WTC11 (cell line): ENCODE results near the gene VAV2. TPM values are rescaled to one million over a fixed set of nuclear protein-coding genes. Genes with fewer than 3 reads are reported as not detected.

Source experiments
- ATAC-seq: fragments of 200-7000 bp; cut with Tn5 transposase; 2 replicates; pipeline ENCODE4 v1.10.0; 2021; ENCODE audit warnings: mild to moderate bottlenecking, moderate library complexity
- CTCF ChIA-PET: fragments of 300-600 bp; sonication (Branson Sonifier 250); formaldehyde crosslinking; loops from one replicate; lab custom pipeline; 2021; ENCODE audit warnings: antibody characterized with exemption; lab: Charles Lee
- POLR2A ChIA-PET: fragments of 350-600 bp; sonication (Branson Sonifier 250); formaldehyde crosslinking; loops from one replicate; lab custom pipeline; 2021; ENCODE audit warnings: antibody characterized with exemption; lab: Charles Lee
- DNase-seq: peaks from one replicate; pipeline ENCODE4 v3.0.0; 2021; ENCODE audit warnings: low spot score
- H3K27ac Mint-ChIP-seq: 2 replicates; pipeline ENCODE4 v1.8.0; 2021; ENCODE audit warnings: mixed read lengths
- H3K27me3 Mint-ChIP-seq: 2 replicates; pipeline ENCODE4 v1.8.0; 2021; ENCODE audit warnings: low read depth, mild to moderate bottlenecking, moderate library complexity, mixed read lengths
- H3K36me3 Mint-ChIP-seq: 2 replicates; pipeline ENCODE4 v1.8.0; 2021; ENCODE audit warnings: mixed read lengths
- H3K4me1 Mint-ChIP-seq: 2 replicates; pipeline ENCODE4 v1.8.0; 2022; ENCODE audit warnings: mixed read lengths
- H3K4me3 Mint-ChIP-seq: 2 replicates; pipeline ENCODE4 v1.8.0; 2021; ENCODE audit warnings: mild to moderate bottlenecking, moderate library complexity, mixed read lengths
- H3K9me3 Mint-ChIP-seq: 2 replicates; pipeline ENCODE4 v1.8.0; 2021; ENCODE audit warnings: mixed read lengths
- AFF4 ChIP-seq: sonication (generic); formaldehyde crosslinking; IDR thresholded peaks from 2 replicates; pipeline ENCODE4 v1.8.1; 2023; ENCODE audit warnings: mild to moderate bottlenecking, missing genetic modification reagents, borderline replicate concordance
- ATF2 ChIP-seq: sonication (generic); formaldehyde crosslinking; IDR thresholded peaks from 2 replicates; pipeline ENCODE4 v1.8.1; 2022; ENCODE audit warnings: low read depth, missing genetic modification reagents, borderline replicate concordance
- ATF6 ChIP-seq: sonication (generic); formaldehyde crosslinking; IDR thresholded peaks from 2 replicates; pipeline ENCODE4 v1.8.1; 2023; ENCODE audit warnings: mild to moderate bottlenecking, missing genetic modification reagents
- ERG ChIP-seq: fragments of 250-450 bp; sonication (Bioruptor Pico); IDR thresholded peaks from 2 replicates; pipeline ENCODE4 v1.8.0; 2021; ENCODE audit warnings: mild to moderate bottlenecking
- GABPB1 ChIP-seq: sonication (generic); formaldehyde crosslinking; IDR thresholded peaks from 2 replicates; pipeline ENCODE4 v1.8.1; 2023; ENCODE audit warnings: mild to moderate bottlenecking, missing genetic modification reagents
- GRHL2 ChIP-seq: fragments of 250-450 bp; sonication (Bioruptor Pico); IDR thresholded peaks from 2 replicates; pipeline ENCODE4 v1.8.0; 2022; ENCODE audit warnings: mild to moderate bottlenecking, moderate library complexity; ENCODE audit not compliant: insufficient replicate concordance, severe bottlenecking
- HMGA2 ChIP-seq: fragments of 250-450 bp; sonication (Bioruptor Pico); IDR thresholded peaks from 2 replicates; pipeline ENCODE4 v1.4.0; 2021; ENCODE audit warnings: mild to moderate bottlenecking, moderate library complexity
- KAT7 ChIP-seq: sonication (generic); formaldehyde crosslinking; IDR thresholded peaks from 2 replicates; pipeline ENCODE4 v1.8.1; 2023; ENCODE audit warnings: missing genetic modification reagents, mild to moderate bottlenecking, borderline replicate concordance
- NFE2L1 ChIP-seq: sonication (generic); formaldehyde crosslinking; IDR thresholded peaks from 2 replicates; pipeline ENCODE4 v1.8.1; 2023; ENCODE audit warnings: missing genetic modification reagents
- PRRX2 ChIP-seq: fragments of 250-450 bp; sonication (Bioruptor Pico); IDR thresholded peaks from 2 replicates; pipeline ENCODE4 v1.8.0; 2021; ENCODE audit warnings: mild to moderate bottlenecking
- SMAD4 ChIP-seq: sonication (generic); formaldehyde crosslinking; IDR thresholded peaks from 2 replicates; pipeline ENCODE4 v1.8.0; 2022; ENCODE audit warnings: mild to moderate bottlenecking, missing genetic modification reagents
- SP1 ChIP-seq: sonication (generic); formaldehyde crosslinking; conservative IDR thresholded peaks from 2 replicates; pipeline ENCODE4 v1.8.1; 2022; ENCODE audit warnings: missing genetic modification reagents
- STAT6 ChIP-seq: sonication (generic); formaldehyde crosslinking; conservative IDR thresholded peaks from 2 replicates; pipeline ENCODE4 v1.8.1; 2023; ENCODE audit warnings: mild to moderate bottlenecking, low read depth, missing genetic modification reagents, moderate library complexity
- TCF7 ChIP-seq: sonication (generic); formaldehyde crosslinking; IDR thresholded peaks from 2 replicates; pipeline ENCODE4 v1.8.0; 2022; ENCODE audit warnings: mild to moderate bottlenecking, low read depth, missing genetic modification reagents, moderate library complexity
- ZNF219 ChIP-seq: sonication (generic); formaldehyde crosslinking; IDR thresholded peaks from 2 replicates; pipeline ENCODE4 v1.8.0; 2023; ENCODE audit warnings: missing genetic modification reagents, mild to moderate bottlenecking, borderline replicate concordance
- ZNF232 ChIP-seq: sonication (generic); formaldehyde crosslinking; IDR thresholded peaks from 2 replicates; pipeline ENCODE4 v1.8.0; 2022; ENCODE audit warnings: mild to moderate bottlenecking, missing genetic modification reagents
- total RNA-seq: library from RNA; stranded (reverse); gene quantifications from 3 replicates; pipeline ENCODE4 v1.2.3, GENCODE V29; 2021

The VAV2 gene
- total RNA-seq, 1 experiment from 2014 or later: 39.7 TPM

GRCh38 chr9:133788045-133788818 lies 203.9 kb downstream of the VAV2 start (continued):
- TF ChIP-seq ATF6 (CRISPR knock-in tag) (no peak), NFE2L1 (CRISPR knock-in tag) (no peak), ATF2 (no peak)
- TF ChIP-seq, all 79 proteins: peak for 0

- Mint-ChIP-seq H3K36me3 (peaks cover 14% of the 10 kb centered on the region; the same call in 1 of the 2 replicates), H3K4me1 (no peaks in the 10 kb centered on the region), H3K27ac (no peak overlapping the region), H3K27me3 (no peaks in the 10 kb centered on the region), H3K4me3 (no peak overlapping the region), H3K9me3 (no peaks in the 10 kb centered on the region)
- POLR2A ChIA-PET: no interaction called here
- ATAC-seq: peak; percentile 98
- TF ChIP-seq AFF4: no peak
- DNase-seq: peak; percentile 73
- CTCF ChIA-PET: interaction anchor here (0.6 to 2.5 kb wide), 8 partner anchors 19 to 518 kb away, joined by 4 to 18 read pairs (median 6); no protein-coding TSS in a partner anchor
Measured at GRCh38 chr9:133787754-133788025, 204.4 kb downstream of the VAV2 start.

- Mint-ChIP-seq H3K27me3 (no peaks in the 10 kb centered on the region), H3K4me1 (no peaks in the 10 kb centered on the region), H3K4me3 (no peak overlapping the region), H3K36me3 (peaks cover 12% of the 10 kb centered on the region; the same call in 1 of the 2 replicates), H3K27ac (no peak overlapping the region), H3K9me3 (no peaks in the 10 kb centered on the region)
- no peak for ATAC-seq
- DNase-seq: no peak
- CTCF ChIA-PET: interaction anchor here (0.6 to 2.5 kb wide), 7 partner anchors 18 to 518 kb away, joined by 4 to 18 read pairs (median 6); no protein-coding TSS in a partner anchor
- POLR2A ChIA-PET: no interaction called here
- TF ChIP-seq GRHL2: no peak
- no peak for TF ChIP-seq STAT6
- no peak for TF ChIP-seq SP1 (CRISPR knock-in tag)
- no peak for TF ChIP-seq ZNF232 (CRISPR knock-in tag)
- TF ChIP-seq ERG: no peak
- no peak for TF ChIP-seq SMAD4 (CRISPR knock-in tag)
- no peak for TF ChIP-seq GABPB1 (CRISPR knock-in tag)
- no peak for TF ChIP-seq HMGA2 (CRISPR knock-in tag)
- TF ChIP-seq PRRX2 (CRISPR knock-in tag): no peak
- TF ChIP-seq KAT7 (CRISPR knock-in tag): no peak
- TF ChIP-seq ZNF219 (CRISPR knock-in tag): no peak
- no peak for TF ChIP-seq TCF7 (CRISPR knock-in tag)
Measured at GRCh38 chr9:133786907-133787753, 205.0 kb downstream of the VAV2 start.
